ENCODE data around the gene CNTNAP2.

CNTNAP2 gene

GRCh38 chr7:147909431-147910148 lies 1793.0 kb downstream of the CNTNAP2 start:
- DNase-seq = no peak

- DNase-seq = no peak
Observed at GRCh38 chr7:147911201-147911601, 1794.6 kb downstream of the CNTNAP2 start.

- DNase-seq = no peak
Observed at GRCh38 chr7:147912291-147912690, 1795.7 kb downstream of the CNTNAP2 start.

- DNase-seq = no peak
Observed at GRCh38 chr7:147912946-147913638, 1796.5 kb downstream of the CNTNAP2 start.

- DNase-seq = no peak
Observed at GRCh38 chr7:147915781-147916180, 1799.2 kb downstream of the CNTNAP2 start.

GRCh38 chr7:147916573-147916972 lies 1800.0 kb downstream of the CNTNAP2 start:
- no peak for DNase-seq

- DNase-seq = no peak
Observed at GRCh38 chr7:147923841-147924240, 1807.2 kb downstream of the CNTNAP2 start.

- DNase-seq = no peak
Observed at GRCh38 chr7:147937428-147937827, 1820.8 kb downstream of the CNTNAP2 start.

GRCh38 chr7:147941381-147941780 lies 1824.8 kb downstream of the CNTNAP2 start:
- no peak for DNase-seq

- no peak for DNase-seq
Observed at GRCh38 chr7:147944321-147944720, 1827.7 kb downstream of the CNTNAP2 start.

- no peak for DNase-seq
Observed at GRCh38 chr7:147952918-147953317, 1836.3 kb downstream of the CNTNAP2 start.

GRCh38 chr7:147968046-147968610 lies 1851.5 kb downstream of the CNTNAP2 start:
- no peak for DNase-seq

GRCh38 chr7:147971606-147972110 lies 1855.1 kb downstream of the CNTNAP2 start:
- no peak for DNase-seq

GRCh38 chr7:147978201-147978600 lies 1861.6 kb downstream of the CNTNAP2 start:
- DNase-seq = no peak

GRCh38 chr7:147978651-147979050 lies 1862.0 kb downstream of the CNTNAP2 start:
- DNase-seq = no peak

- no peak for DNase-seq
Observed at GRCh38 chr7:147980826-147981813, 1864.5 kb downstream of the CNTNAP2 start.

- no peak for DNase-seq
Observed at GRCh38 chr7:147982307-147982706, 1865.7 kb downstream of the CNTNAP2 start.

- no peak for DNase-seq
Observed at GRCh38 chr7:147984265-147984664, 1867.7 kb downstream of the CNTNAP2 start.

GRCh38 chr7:147990079-147990478 lies 1873.5 kb downstream of the CNTNAP2 start:
- DNase-seq = no peak

GRCh38 chr7:147990942-147991341 lies 1874.3 kb downstream of the CNTNAP2 start:
- no peak for DNase-seq

- no peak for DNase-seq
Observed at GRCh38 chr7:147992698-147993097, 1876.1 kb downstream of the CNTNAP2 start.

GRCh38 chr7:147997636-147998035 lies 1881.0 kb downstream of the CNTNAP2 start:
- no peak for DNase-seq

- no peak for DNase-seq
Observed at GRCh38 chr7:147999962-148000361, 1883.4 kb downstream of the CNTNAP2 start.

Data from activated naive CD4-positive, alpha-beta T cell treated with anti-CD3 and anti-CD28 coated beads, Interleukin-2, amount 50 U/mL, for 16 hours (primary cell).